ENCODE measurements around the gene ATP6AP2.

DNA sequence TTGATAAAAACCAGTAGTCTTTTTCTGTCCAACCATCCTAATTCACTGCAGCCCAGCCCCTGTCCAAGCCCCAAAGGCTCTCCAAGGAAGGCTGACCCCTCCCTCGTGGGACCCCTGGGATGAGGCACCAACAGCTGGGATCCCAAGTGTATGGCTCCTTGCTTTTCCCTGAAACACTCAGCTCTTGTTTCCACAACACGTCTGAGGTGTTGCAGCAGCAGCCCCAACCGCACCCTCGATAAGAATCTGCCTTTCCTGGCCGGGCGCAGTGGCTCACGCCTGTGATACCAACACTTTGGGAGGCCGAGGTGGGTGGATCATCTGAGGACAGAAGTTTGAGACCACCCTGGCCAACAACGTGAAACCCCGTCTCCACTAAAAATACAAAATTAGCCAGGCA is 17.0 kb upstream of the ATP6AP2 start:
- TF ChIP-seq EZH2 (IDR thresholded peaks at IDR 0.05; ENCODE audit: borderline replicate concordance, low read depth, low read length), result no peak
- no peak for TF ChIP-seq ZMIZ1 (IDR thresholded peaks at IDR 0.05; ENCODE audit: low read depth in 2 of 2, low read length in 2 of 2)
- TF ChIP-seq ELF1 (tag; IDR thresholded peaks at IDR 0.05), result no peak
- no peak for TF ChIP-seq HMGXB4 (CRISPR knock-in tag; IDR thresholded peaks at IDR 0.05)
- no peak for TF ChIP-seq MXI1 (IDR thresholded peaks at IDR 0.05; ENCODE audit: low read depth, low read length)
- TF ChIP-seq PATZ1 (CRISPR knock-in tag; IDR thresholded peaks at IDR 0.05; ENCODE audit: borderline replicate concordance), result no peak
- TF ChIP-seq TEAD2 (tag; IDR thresholded peaks at IDR 0.05), result no peak
